GM10248 (cell line): ENCODE data around the gene FKBP1A.
A peak's percentile ranks its signal among the peaks of the same experiment; 100 is the strongest.

Experiments used
- CTCF ChIA-PET: fragments of 300-600 bp; sonication (Branson Sonifier 250); formaldehyde crosslinking; extraction: SDS; loops from one replicate; lab custom pipeline; 2021; ENCODE audit warnings: antibody characterized with exemption; lab: Yijun Ruan, JAX
- POLR2A ChIA-PET: fragments of 350-650 bp; sonication (Branson Sonifier 250); formaldehyde crosslinking; extraction: SDS; loops from one replicate; lab custom pipeline; 2020; ENCODE audit warnings: antibody characterized with exemption; lab: Yijun Ruan, JAX
- DNase-seq: peaks from one replicate; pipeline ENCODE4 v3.0.0; 2012; ENCODE audit errors: extremely low spot score
- CTCF ChIP-seq: IDR thresholded peaks from 2 replicates; pipeline ENCODE4 v1.5.1; 2012; ENCODE audit warnings: mild to moderate bottlenecking, low read depth; ENCODE audit errors: extremely low read depth, missing control alignments, control extremely low read depth

Gene FKBP1A

GRCh38 chr20:1392693-1393506, at the start of gene FKBP1A:
FKBP1A (minus strand) TSS chr20:1393054; CDS start chr20:1392998, 56 bp downstream.
- CTCF ChIA-PET, result interaction anchor here (0.8 to 1.7 kb wide), 5 partner anchors 19 to 122 kb away, joined by 3 to 5 read pairs (median 3); no protein-coding TSS in a partner anchor
- POLR2A ChIA-PET, result interaction anchor here (3.0 kb wide), 1 partner anchor 16 kb away, joined by 15 read pairs; no protein-coding TSS in a partner anchor
- DNase-seq, result peak; percentile 93
- no peak for TF ChIP-seq CTCF

- DNase-seq, result no peak
- TF ChIP-seq CTCF, result no peak
- ChIA-PET CTCF (no interaction called here), POLR2A (no interaction called here)
These were observed 49.5 kb upstream of the FKBP1A start for GRCh38 chr20:1442304-1442703.

- ChIA-PET POLR2A (no interaction called here), CTCF (interaction anchor here (1.2 to 6.7 kb wide), 5 partner anchors 10 to 128 kb away, joined by 4 to 91 read pairs (median 4); partner anchors contain the start of gene NSFL1C)
- no peak for TF ChIP-seq CTCF
- DNase-seq, result no peak
These were observed 48.3 kb upstream of the FKBP1A start for GRCh38 chr20:1441133-1441532.

GRCh38 chr20:1440024-1440423, 47.2 kb upstream of the FKBP1A start:
- TF ChIP-seq CTCF, result peak; percentile 42
- ChIA-PET CTCF (interaction anchor here (1.1 to 6.7 kb wide), 8 partner anchors 11 to 128 kb away, joined by 3 to 91 read pairs (median 4); partner anchors contain the start of gene NSFL1C), POLR2A (no interaction called here)
- DNase-seq, result no peak

DNA sequence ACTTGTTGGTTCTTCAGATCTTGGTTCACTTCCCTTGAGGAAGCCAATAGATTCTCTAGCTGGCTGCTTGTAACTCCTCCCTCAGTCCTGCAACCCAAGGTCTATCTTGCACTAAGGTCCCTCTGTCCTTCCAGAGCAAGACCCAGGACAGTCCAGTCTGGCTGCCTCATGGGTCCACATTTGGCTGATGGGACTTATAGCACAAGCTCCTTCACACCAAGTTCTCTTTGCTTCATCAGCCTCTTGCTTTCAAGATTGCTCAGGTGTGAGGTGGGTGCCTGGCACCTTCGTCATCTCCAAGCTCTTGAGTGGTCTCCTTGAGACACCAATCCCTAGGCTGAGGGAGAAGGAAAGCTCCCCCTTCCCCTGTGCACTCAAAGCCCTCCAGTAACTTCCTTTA, 45.5 kb upstream of the FKBP1A start:
- ChIA-PET POLR2A (no interaction called here), CTCF (interaction anchor here (0.7 to 6.7 kb wide), 15 partner anchors 8 to 339 kb away, joined by 3 to 91 read pairs (median 4); partner anchors contain the start of gene NSFL1C)
- TF ChIP-seq CTCF, result no peak
- no peak for DNase-seq

GRCh38 chr20:1437235-1437904, 44.5 kb upstream of the FKBP1A start:
- CTCF ChIA-PET, result interaction anchor here (0.6 to 6.7 kb wide), 28 partner anchors 8 to 220 kb away, joined by 3 to 91 read pairs (median 4); partner anchors contain the start of genes FKBP1A, NSFL1C and SDCBP2
- DNase-seq, result peak; percentile 79
- POLR2A ChIA-PET, result no interaction called here
- peak; percentile 85 for TF ChIP-seq CTCF
